GM12878 (cell line): ENCODE measurements around the gene NTSR1. TPM values are rescaled to one million over a fixed set of nuclear protein-coding genes. Genes with fewer than 3 reads are reported as not detected.

ENCODE experiments used
- ATAC-seq: fragments of 200-7000 bp; cut with Tn5 transposase; 3 replicates; pipeline ENCODE4 v1.9.1; 2020; ENCODE audit warnings: mild to moderate bottlenecking, moderate library complexity
- BruUV-seq: library from RNA; stranded (reverse); fragments of 400-500 nt; replicated peaks from 2 replicates; lab custom pipeline; 2021; lab: Mats Ljungman, UMichigan
- CTCF ChIA-PET: fragments of 300-600 bp; sonication (Branson Sonifier 250); formaldehyde crosslinking; extraction: SDS; loops from one replicate; lab custom pipeline; 2021; ENCODE audit warnings: inconsistent platforms; lab: Yijun Ruan, JAX
- POLR2A ChIA-PET: fragments of 350-600 bp; formaldehyde crosslinking; extraction: SDS; loops from one replicate; lab custom pipeline; 2021; ENCODE audit warnings: inconsistent platforms; lab: Charles Lee
- RAD21 ChIA-PET: fragments of 300-600 bp; sonication (Branson Sonifier 250); formaldehyde crosslinking; loops from one replicate; lab custom pipeline; 2023; ENCODE audit warnings: antibody characterized with exemption; ENCODE audit not compliant: unreplicated experiment; lab: Charles Lee
- SMC1A ChIA-PET: fragments of 300-600 bp; sonication (Branson Sonifier 250); formaldehyde crosslinking; loops from one replicate; lab custom pipeline; 2023; ENCODE audit not compliant: unreplicated experiment, uncharacterized antibody; lab: Charles Lee
- DNase-seq: peaks from one replicate; pipeline ENCODE4 v3.0.0-alpha.2; 2011; ENCODE audit warnings: low read depth, low spot score
- FAIRE-seq: peaks from 3 replicates; lab custom pipeline; 2011; peaks lifted over from hg19 to GRCh38; lab: Jason Lieb, UNC
- H2AFZ ChIP-seq: 2 replicates; pipeline ENCODE4 v1.6.0; 2011; ENCODE audit warnings: low read depth, low read length, control low read depth; ENCODE audit not compliant: control insufficient read depth
- H3K27ac ChIP-seq: 2 replicates; pipeline ENCODE4 v1.5.1; 2011; ENCODE audit warnings: control low read depth; ENCODE audit not compliant: control insufficient read depth, insufficient read depth
- H3K27me3 ChIP-seq, 2 experiments: replicated peaks in 1 of 2; 2 replicates each; pipeline versions ENCODE4 v1.6.0 to v1.6.1; 2011; ENCODE audit warnings: low read length in 1 of 2; ENCODE audit not compliant: control insufficient read depth in 2 of 2, insufficient read depth in 2 of 2
- H3K36me3 ChIP-seq, 2 experiments: 2 replicates each; pipeline ENCODE4 v1.5.1; 2011; ENCODE audit warnings: low read length in 1 of 2; ENCODE audit not compliant: control insufficient read depth in 2 of 2, insufficient read depth in 2 of 2
- H3K4me1 ChIP-seq: 2 replicates; pipeline ENCODE4 v1.6.1; 2011; ENCODE audit warnings: mild to moderate bottlenecking, low read length, moderate library complexity, mixed read lengths; ENCODE audit not compliant: control insufficient read depth, insufficient read depth
- H3K4me2 ChIP-seq: 2 replicates; pipeline ENCODE4 v1.6.0; 2011; ENCODE audit warnings: control low read depth; ENCODE audit not compliant: control insufficient read depth, insufficient read depth
- H3K4me3 ChIP-seq: fragments of 200-600 bp; sonication (generic); 2 replicates; pipeline ENCODE4 v1.5.1; 2016
- H3K79me2 ChIP-seq: 2 replicates; pipeline ENCODE4 v1.6.0; 2011; ENCODE audit warnings: low read length; ENCODE audit not compliant: control insufficient read depth, insufficient read depth
- H3K9ac ChIP-seq: 2 replicates; pipeline ENCODE4 v1.8.0; 2011; ENCODE audit warnings: low read length, control low read depth, mixed read lengths; ENCODE audit not compliant: control insufficient read depth, insufficient read depth
- H3K9me3 ChIP-seq: replicated peaks from 3 replicates; pipeline ENCODE4 v1.5.1; 2011; ENCODE audit warnings: mild to moderate bottlenecking, low read length; ENCODE audit not compliant: control insufficient read depth, insufficient read depth
- H4K20me1 ChIP-seq: 2 replicates; pipeline ENCODE4 v1.6.0; 2011; ENCODE audit not compliant: control insufficient read depth, insufficient read depth
- BMI1 ChIP-seq: fragments of 450-650 bp; IDR thresholded peaks from 2 replicates; pipeline ENCODE4 v1.6.1; 2016; ENCODE audit warnings: mild to moderate bottlenecking, moderate library complexity, borderline replicate concordance
- EZH2 ChIP-seq: IDR thresholded peaks from 2 replicates; pipeline ENCODE4 v1.6.1; 2012; ENCODE audit warnings: low read depth, mild to moderate bottlenecking, control low read depth, inconsistent platforms, low read length, borderline replicate concordance; ENCODE audit not compliant: control insufficient read depth
- POLR2A ChIP-seq: IDR thresholded peaks from 2 replicates; pipeline ENCODE4 v1.6.1; 2011; ENCODE audit warnings: low read depth, mild to moderate bottlenecking, low read length
- POLR2AphosphoS2 ChIP-seq: IDR thresholded peaks from 2 replicates; pipeline ENCODE4 v1.6.1; 2011; ENCODE audit warnings: low read depth, mild to moderate bottlenecking, low read length, improper control_type of control experiment, moderate library complexity
- RAD51 ChIP-seq: fragments of 450-650 bp; IDR thresholded peaks from 2 replicates; pipeline ENCODE4 v1.6.1; 2016; ENCODE audit warnings: moderate library complexity, mild to moderate bottlenecking, inconsistent platforms
- WRNIP1 ChIP-seq: IDR thresholded peaks from 2 replicates; pipeline ENCODE4 v1.6.1; 2011; ENCODE audit warnings: low read depth, low read length, improper control_type of control experiment, borderline replicate concordance
- ZNF217 ChIP-seq: fragments of 450-650 bp; IDR thresholded peaks from 2 replicates; pipeline ENCODE4 v1.6.1; 2017; ENCODE audit warnings: antibody characterized with exemption, mild to moderate bottlenecking
- ZNF274 ChIP-seq: IDR thresholded peaks from one replicate; pipeline ENCODE4 v1.8.0; 2011; ENCODE audit not compliant: insufficient read length, insufficient read depth
- ZSCAN29 ChIP-seq: fragments of 450-650 bp; IDR thresholded peaks from 2 replicates; pipeline ENCODE4 v1.6.1; 2017; ENCODE audit warnings: mild to moderate bottlenecking, moderate library complexity
- ZZZ3 ChIP-seq: IDR thresholded peaks from 2 replicates; pipeline ENCODE4 v1.6.1; 2011; ENCODE audit warnings: low read depth; ENCODE audit not compliant: control insufficient read depth, insufficient read length
- WGBS: methylation state at CpG from one replicate; pipeline ENCODE4 v1.1.6; 2016; ENCODE audit warnings: low lambda C conversion rate; ENCODE audit not compliant: insufficient replicate concordance, insufficient coverage; ENCODE audit errors: missing lambda C conversion rate; 5-methylcytosine and 5-hydroxymethylcytosine counted together
- in situ Hi-C: fragments of 300-500 bp; cut with MboI; formaldehyde crosslinking; loops from 9 replicates; pipeline ENCODE4 v1.14.3; 2018; ENCODE audit warnings: mixed read lengths
- intact Hi-C: fragments of 100-400 bp; cut with micrococcal nuclease; formaldehyde crosslinking; loops from one replicate; pipeline ENCODE4 v1.14.2; 2022; ENCODE audit not compliant: unreplicated experiment
- polyA plus RNA-seq, 11 experiments: library from polyadenylated mRNA; depleted of rRNA in 4 of 11; unstranded in 6 of 11; stranded (reverse) in 5 of 11; fragments of >200 nt; fragmentation: Nextera tagmentation in 4 of 11; fragmentation: Illumina TruSeq in 1 of 11; extraction: Ambion mirVana in 4 of 11; extraction: Trizol in 1 of 11; gene quantifications; 1 replicate in 1 of 11; 2 replicates in 10 of 11; pipeline versions ENCODE4 v1.2.1 to v1.2.3, GENCODE V29; 2011 to 2016; ENCODE audit warnings: inconsistent platforms in 2 of 11, missing spikeins in 2 of 11, low read depth in 1 of 11
- total RNA-seq, 4 experiments: library from RNA; depleted of rRNA in 3 of 4; stranded (reverse); fragments of >200 nt in 3 of 4; fragmentation: Illumina TruSeq in 1 of 4; extraction: Trizol in 1 of 4; gene quantifications; 2 replicates each; pipeline versions ENCODE4 v1.2.1 to v1.2.3, GENCODE V29; 2013 to 2021
- TF ChIP-seq, protein P1 (sequence below): fragments of 450-650 bp; IDR thresholded peaks from 2 replicates; pipeline ENCODE4 v1.6.1; 2017; ENCODE audit warnings: antibody characterized with exemption, mild to moderate bottlenecking, moderate library complexity
- TF ChIP-seq, protein P2 (sequence below): fragments of 150-350 bp; IDR thresholded peaks from 2 replicates; pipeline ENCODE4 v1.6.1; 2016; ENCODE audit warnings: low read depth, low read length

Gene NTSR1
- total and polyA plus RNA-seq, 10 of the 15 experiments (the other 5 are each of a cell fraction or from before 2014, with no cell fraction given), result not detected

GRCh38 chr20:62784497-62784896, 75.9 kb downstream of the NTSR1 start:
- intact Hi-C loops (no loop called here), in situ Hi-C loops (no loop called here)
- Histone ChIP-seq H3K27me3 (peaks cover 2 to 4% of the 10 kb centered on the region in 2 experiments; a peak in 2 of 4 replicates), H3K9ac (no peak overlapping the region), H3K9me3 (no peaks in the 10 kb centered on the region; the same call in 2 of the 3 replicates), H3K79me2 (no peaks in the 10 kb centered on the region), H3K36me3 (no peaks in the 10 kb centered on the region; a peak in 1 of 4 replicates), H4K20me1 (no peaks in the 10 kb centered on the region), H3K4me2 (no peak overlapping the region), H3K27ac (no peak overlapping the region), H2AFZ (no peak overlapping the region), H3K4me1 (no peaks in the 10 kb centered on the region), H3K4me3 (no peak overlapping the region)
- no TSS peak for BruUV-seq
- ChIA-PET RAD21 (no interaction called here), SMC1A (no interaction called here), POLR2A (no interaction called here), CTCF (no interaction called here)
- ATAC-seq (no peak), DNase-seq (no peak), FAIRE-seq (no peak)
- TF ChIP-seq BMI1, result no peak
- TF ChIP-seq ZNF274, result no peak
- no peak for TF ChIP-seq POLR2AphosphoS2
- no peak for TF ChIP-seq ZNF217
- no peak for TF ChIP-seq EZH2
- TF ChIP-seq POLR2A, result no peak
- TF ChIP-seq ZZZ3, result no peak
- no peak for TF ChIP-seq RAD51
- TF ChIP-seq, protein P1, sequence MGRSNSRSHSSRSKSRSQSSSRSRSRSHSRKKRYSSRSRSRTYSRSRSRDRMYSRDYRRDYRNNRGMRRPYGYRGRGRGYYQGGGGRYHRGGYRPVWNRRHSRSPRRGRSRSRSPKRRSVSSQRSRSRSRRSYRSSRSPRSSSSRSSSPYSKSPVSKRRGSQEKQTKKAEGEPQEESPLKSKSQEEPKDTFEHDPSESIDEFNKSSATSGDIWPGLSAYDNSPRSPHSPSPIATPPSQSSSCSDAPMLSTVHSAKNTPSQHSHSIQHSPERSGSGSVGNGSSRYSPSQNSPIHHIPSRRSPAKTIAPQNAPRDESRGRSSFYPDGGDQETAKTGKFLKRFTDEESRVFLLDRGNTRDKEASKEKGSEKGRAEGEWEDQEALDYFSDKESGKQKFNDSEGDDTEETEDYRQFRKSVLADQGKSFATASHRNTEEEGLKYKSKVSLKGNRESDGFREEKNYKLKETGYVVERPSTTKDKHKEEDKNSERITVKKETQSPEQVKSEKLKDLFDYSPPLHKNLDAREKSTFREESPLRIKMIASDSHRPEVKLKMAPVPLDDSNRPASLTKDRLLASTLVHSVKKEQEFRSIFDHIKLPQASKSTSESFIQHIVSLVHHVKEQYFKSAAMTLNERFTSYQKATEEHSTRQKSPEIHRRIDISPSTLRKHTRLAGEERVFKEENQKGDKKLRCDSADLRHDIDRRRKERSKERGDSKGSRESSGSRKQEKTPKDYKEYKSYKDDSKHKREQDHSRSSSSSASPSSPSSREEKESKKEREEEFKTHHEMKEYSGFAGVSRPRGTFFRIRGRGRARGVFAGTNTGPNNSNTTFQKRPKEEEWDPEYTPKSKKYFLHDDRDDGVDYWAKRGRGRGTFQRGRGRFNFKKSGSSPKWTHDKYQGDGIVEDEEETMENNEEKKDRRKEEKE, result no peak
- no peak for TF ChIP-seq WRNIP1
- TF ChIP-seq, protein P2, sequence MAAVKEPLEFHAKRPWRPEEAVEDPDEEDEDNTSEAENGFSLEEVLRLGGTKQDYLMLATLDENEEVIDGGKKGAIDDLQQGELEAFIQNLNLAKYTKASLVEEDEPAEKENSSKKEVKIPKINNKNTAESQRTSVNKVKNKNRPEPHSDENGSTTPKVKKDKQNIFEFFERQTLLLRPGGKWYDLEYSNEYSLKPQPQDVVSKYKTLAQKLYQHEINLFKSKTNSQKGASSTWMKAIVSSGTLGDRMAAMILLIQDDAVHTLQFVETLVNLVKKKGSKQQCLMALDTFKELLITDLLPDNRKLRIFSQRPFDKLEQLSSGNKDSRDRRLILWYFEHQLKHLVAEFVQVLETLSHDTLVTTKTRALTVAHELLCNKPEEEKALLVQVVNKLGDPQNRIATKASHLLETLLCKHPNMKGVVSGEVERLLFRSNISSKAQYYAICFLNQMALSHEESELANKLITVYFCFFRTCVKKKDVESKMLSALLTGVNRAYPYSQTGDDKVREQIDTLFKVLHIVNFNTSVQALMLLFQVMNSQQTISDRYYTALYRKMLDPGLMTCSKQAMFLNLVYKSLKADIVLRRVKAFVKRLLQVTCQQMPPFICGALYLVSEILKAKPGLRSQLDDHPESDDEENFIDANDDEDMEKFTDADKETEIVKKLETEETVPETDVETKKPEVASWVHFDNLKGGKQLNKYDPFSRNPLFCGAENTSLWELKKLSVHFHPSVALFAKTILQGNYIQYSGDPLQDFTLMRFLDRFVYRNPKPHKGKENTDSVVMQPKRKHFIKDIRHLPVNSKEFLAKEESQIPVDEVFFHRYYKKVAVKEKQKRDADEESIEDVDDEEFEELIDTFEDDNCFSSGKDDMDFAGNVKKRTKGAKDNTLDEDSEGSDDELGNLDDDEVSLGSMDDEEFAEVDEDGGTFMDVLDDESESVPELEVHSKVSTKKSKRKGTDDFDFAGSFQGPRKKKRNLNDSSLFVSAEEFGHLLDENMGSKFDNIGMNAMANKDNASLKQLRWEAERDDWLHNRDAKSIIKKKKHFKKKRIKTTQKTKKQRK, result no peak
- TF ChIP-seq ZSCAN29, result no peak
- 52% methylated on average over 16 of the region's 16 CpGs for WGBS
